Cardiac muscle cell (in vitro differentiated cells and primary cell): ENCODE measurements around the gene NEURL4. TPM values are rescaled to one million over a fixed set of nuclear protein-coding genes. Genes with fewer than 3 reads are reported as not detected.

Experiments used
- DNase-seq, 2 donors: peaks; one replicate each; pipeline versions ENCODE4 v3.0.0 to v3.0.0-alpha.2; 2010 to 2017; ENCODE audit warnings: low read depth in 1 of 2, low spot score in 1 of 2
- H3K27ac ChIP-seq: fragments of 200-600 bp; sonication (generic); 2 replicates; pipeline ENCODE4 v1.5.1; 2016
- H3K27me3 ChIP-seq: fragments of 200-600 bp; sonication (generic); 2 replicates; pipeline ENCODE4 v1.6.0; 2016; ENCODE audit warnings: control low read depth
- H3K36me3 ChIP-seq: fragments of 200-600 bp; sonication (generic); 2 replicates; pipeline ENCODE4 v1.5.1; 2016; ENCODE audit warnings: control low read depth
- H3K4me1 ChIP-seq: fragments of 200-600 bp; sonication (generic); 2 replicates; pipeline ENCODE4 v1.8.1; 2017; ENCODE audit warnings: low read depth, mild to moderate bottlenecking, mixed run types
- H3K4me3 ChIP-seq: fragments of 200-600 bp; sonication (generic); 2 replicates; pipeline ENCODE4 v1.5.1; 2016; ENCODE audit warnings: mild to moderate bottlenecking
- H3K9me3 ChIP-seq: fragments of 200-600 bp; sonication (generic); 2 replicates; pipeline ENCODE4 v1.5.1; 2017; ENCODE audit warnings: low read depth, mild to moderate bottlenecking, control low read depth
- CTCF ChIP-seq: IDR thresholded peaks from 2 replicates; pipeline ENCODE4 v1.5.1; 2012; ENCODE audit warnings: low read depth, mild to moderate bottlenecking, low read length
- polyA plus RNA-seq: library from polyadenylated mRNA; unstranded; fragments of >200 nt; fragmentation: Nextera tagmentation; extraction: Ambion mirVana; gene quantifications from 2 replicates; pipeline ENCODE4 v1.2.1, GENCODE V29; 2016
- total RNA-seq: library from RNA; depleted of rRNA; stranded (reverse); fragments of >200 nt; gene quantifications from 2 replicates; pipeline ENCODE4 v1.2.3, GENCODE V29; 2016

Gene NEURL4
- total and polyA plus RNA-seq, 2 experiments from 2014 or later = 15.5 to 32.4 TPM

- H3K36me3 ChIP-seq = peaks cover 48% of the 10 kb centered on the region
- H3K4me3 ChIP-seq = peak overlapping the region; percentile 90
- peak overlapping the region; percentile 82 for H3K27ac ChIP-seq
- H3K4me1 ChIP-seq = peaks cover 7% of the 10 kb centered on the region
- no peaks in the 10 kb centered on the region for H3K27me3 ChIP-seq
- DNase-seq = no peak
- no peaks in the 10 kb centered on the region for H3K9me3 ChIP-seq
- no peak for TF ChIP-seq CTCF
Observed at GRCh38 chr17:7315570-7316235, 13.4 kb downstream of the NEURL4 start.

GRCh38 chr17:7314719-7315569 lies 14.2 kb downstream of the NEURL4 start, which contains the start of gene GPS2:
TSS of gene GPS2 (minus strand) at chr17:7315360. CDS start at chr17:7315052, 308 bp downstream.
- Histone ChIP-seq H3K9me3 (no peaks in the 10 kb centered on the region), H3K27me3 (no peaks in the 10 kb centered on the region), H3K36me3 (peaks cover 52% of the 10 kb centered on the region), H3K4me1 (peaks cover 7% of the 10 kb centered on the region), H3K4me3 (peak within 1 kb of the TSS; percentile 90), H3K27ac (peak within 1 kb of the TSS; percentile 82)
- DNase-seq = peak; percentile 86 to 93
- no peak for TF ChIP-seq CTCF

- H3K27ac ChIP-seq = peak overlapping the region; percentile 82
- H3K27me3 ChIP-seq = no peaks in the 10 kb centered on the region
- no peak for DNase-seq
- H3K9me3 ChIP-seq = no peaks in the 10 kb centered on the region
- TF ChIP-seq CTCF = no peak
- peak overlapping the region; percentile 90 for H3K4me3 ChIP-seq
- peaks cover 53% of the 10 kb centered on the region for H3K36me3 ChIP-seq
- H3K4me1 ChIP-seq = peaks cover 15% of the 10 kb centered on the region
Observed at GRCh38 chr17:7313890-7314718, 15.0 kb downstream of the NEURL4 start.

GRCh38 chr17:7313088-7313889 lies 15.8 kb downstream of the NEURL4 start:
- no peak for DNase-seq
- no peaks in the 10 kb centered on the region for H3K9me3 ChIP-seq
- H3K4me1 ChIP-seq = peaks cover 17% of the 10 kb centered on the region
- peak overlapping the region; percentile 13 for H3K27ac ChIP-seq
- H3K4me3 ChIP-seq = no peak overlapping the region
- H3K36me3 ChIP-seq = peaks cover 46% of the 10 kb centered on the region
- no peak for TF ChIP-seq CTCF
- H3K27me3 ChIP-seq = no peaks in the 10 kb centered on the region
